Smooth muscle cell (in vitro differentiated cells): ENCODE data around the gene GUCA2B. TPM values are rescaled to one million over a fixed set of nuclear protein-coding genes. Genes with fewer than 3 reads are reported as not detected.

Experiments
- DNase-seq: peaks from one replicate; lab custom pipeline; 2025; ENCODE audit not compliant: unreplicated experiment; lab: John Stamatoyannopoulos, UW
- H2AFZ ChIP-seq: fragments of 200-600 bp; sonication (generic); 2 replicates; pipeline ENCODE4 v1.6.0; 2016; ENCODE audit warnings: antibody characterized with exemption, low read depth, mild to moderate bottlenecking
- H3F3A ChIP-seq: fragments of 200-600 bp; sonication (generic); 2 replicates; pipeline ENCODE4 v1.6.0; 2017; ENCODE audit warnings: antibody characterized with exemption, low read depth
- H3K27ac ChIP-seq: fragments of 200-600 bp; sonication (generic); 2 replicates; pipeline ENCODE4 v1.5.1; 2016; ENCODE audit warnings: low read depth, mild to moderate bottlenecking
- H3K27me3 ChIP-seq: fragments of 200-600 bp; sonication (generic); 2 replicates; pipeline ENCODE4 v1.6.1; 2016; ENCODE audit warnings: low read depth, mild to moderate bottlenecking
- H3K36me3 ChIP-seq: fragments of 200-600 bp; sonication (generic); 2 replicates; pipeline ENCODE4 v1.5.1; 2016; ENCODE audit warnings: low read depth
- H3K4me1 ChIP-seq: fragments of 200-600 bp; sonication (generic); 2 replicates; pipeline ENCODE4 v1.5.1; 2016; ENCODE audit warnings: low read depth
- H3K4me2 ChIP-seq: fragments of 200-600 bp; sonication (generic); 2 replicates; pipeline ENCODE4 v1.6.0; 2016; ENCODE audit warnings: mild to moderate bottlenecking
- H3K4me3 ChIP-seq: fragments of 200-600 bp; sonication (generic); 2 replicates; pipeline ENCODE4 v1.5.1; 2016; ENCODE audit warnings: mild to moderate bottlenecking
- H3K79me2 ChIP-seq: fragments of 200-600 bp; sonication (generic); 2 replicates; pipeline ENCODE4 v1.6.0; 2016; ENCODE audit warnings: low read depth, mild to moderate bottlenecking
- H3K9ac ChIP-seq: fragments of 200-600 bp; sonication (generic); 2 replicates; pipeline ENCODE4 v1.6.0; 2016; ENCODE audit warnings: low read depth
- H3K9me3 ChIP-seq: fragments of 200-600 bp; sonication (generic); replicated peaks from 2 replicates; pipeline ENCODE4 v1.5.1; 2016; ENCODE audit warnings: low read depth
- H4K20me1 ChIP-seq: fragments of 200-600 bp; sonication (generic); 2 replicates; pipeline ENCODE4 v1.6.0; 2016; ENCODE audit warnings: low read depth
- CTCF ChIP-seq: fragments of 200-600 bp; sonication (generic); IDR thresholded peaks from 2 replicates; pipeline ENCODE4 v1.5.1; 2017; ENCODE audit warnings: borderline replicate concordance, mild to moderate bottlenecking, antibody characterized with exemption; ENCODE audit not compliant: insufficient read depth, poor library complexity, severe bottlenecking
- WGBS: methylation state at CpG from one replicate; pipeline ENCODE4 v1.1.7; 2016; ENCODE audit warnings: low lambda C conversion rate; 5-methylcytosine and 5-hydroxymethylcytosine counted together
- polyA plus RNA-seq: library from polyadenylated mRNA; unstranded; fragments of >200 nt; fragmentation: Nextera tagmentation; extraction: Ambion mirVana; gene quantifications from 2 replicates; pipeline ENCODE4 v1.2.1, GENCODE V29; 2016
- total RNA-seq: library from RNA; depleted of rRNA; stranded (reverse); fragments of >200 nt; gene quantifications from 2 replicates; pipeline ENCODE4 v1.2.3, GENCODE V29; 2014

GUCA2B gene
- total and polyA plus RNA-seq, 2 experiments from 2014 or later = not detected

- no peak overlapping the region for H3K4me2 ChIP-seq
- no peaks in the 10 kb centered on the region for H3K9me3 ChIP-seq
- H3K36me3 ChIP-seq = no peaks in the 10 kb centered on the region
- H3F3A ChIP-seq = no peaks in the 10 kb centered on the region
- H3K4me1 ChIP-seq = no peaks in the 10 kb centered on the region
- no peak overlapping the region for H3K27ac ChIP-seq
- WGBS = 88% methylated on average over 20 of the region's 41 CpGs
- H3K27me3 ChIP-seq = peaks cover 28% of the 10 kb centered on the region
- H3K79me2 ChIP-seq = no peaks in the 10 kb centered on the region
- no peak for DNase-seq
- TF ChIP-seq CTCF = no peak
- H3K9ac ChIP-seq = no peak overlapping the region
- no peaks in the 10 kb centered on the region for H4K20me1 ChIP-seq
- H2AFZ ChIP-seq = no peak overlapping the region
- no peak overlapping the region for H3K4me3 ChIP-seq
Measured at GRCh38 chr1:42145764-42146625, 7.2 kb upstream of the GUCA2B start.

DNA sequence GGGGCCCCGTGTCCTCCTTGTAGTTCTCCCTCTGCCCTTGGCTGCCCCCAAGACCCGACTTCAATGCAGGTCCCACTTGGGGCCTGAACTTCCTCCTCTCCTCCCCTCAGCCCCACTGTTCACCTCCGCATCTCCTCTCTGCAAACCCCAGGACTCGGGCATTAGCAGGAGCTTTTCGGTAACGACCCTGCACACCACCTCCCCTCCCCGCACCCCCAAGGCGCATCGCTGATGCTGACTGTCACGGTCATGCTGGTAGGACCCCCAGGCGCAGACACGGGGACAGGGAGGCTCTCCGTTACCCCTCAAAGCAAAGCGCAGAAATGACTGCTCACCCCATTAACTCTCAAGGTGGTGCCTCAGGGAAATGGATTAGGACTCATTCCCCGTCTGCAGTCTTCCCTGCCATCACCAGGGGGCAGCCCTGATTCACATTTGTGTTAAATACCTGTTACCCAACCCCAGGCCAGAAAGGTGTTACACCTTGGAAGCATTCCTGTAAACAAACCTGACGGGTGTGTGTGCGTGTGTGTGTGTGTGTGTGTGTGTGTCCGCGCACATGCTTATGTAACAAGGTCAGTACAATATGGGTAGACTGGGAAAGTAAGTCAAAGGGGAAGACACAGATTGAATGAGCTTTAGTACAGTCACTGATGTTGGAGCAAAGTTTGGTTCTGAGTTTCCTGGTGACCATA, 6.4 kb upstream of the GUCA2B start:
- H3K9ac ChIP-seq = no peak overlapping the region
- H3K27me3 ChIP-seq = peaks cover 32% of the 10 kb centered on the region
- WGBS = 37% methylated on average over 19 of the region's 19 CpGs
- no peak overlapping the region for H2AFZ ChIP-seq
- H3F3A ChIP-seq = no peaks in the 10 kb centered on the region
- H3K36me3 ChIP-seq = no peaks in the 10 kb centered on the region
- no peak overlapping the region for H3K4me3 ChIP-seq
- H3K27ac ChIP-seq = no peak overlapping the region
- H3K4me2 ChIP-seq = no peak overlapping the region
- no peaks in the 10 kb centered on the region for H3K79me2 ChIP-seq
- H3K4me1 ChIP-seq = no peaks in the 10 kb centered on the region
- DNase-seq = no peak
- H4K20me1 ChIP-seq = no peaks in the 10 kb centered on the region
- H3K9me3 ChIP-seq = no peaks in the 10 kb centered on the region
- TF ChIP-seq CTCF = peak; percentile 81

- Histone ChIP-seq H3K4me1 (no peaks in the 10 kb centered on the region), H3K36me3 (no peaks in the 10 kb centered on the region), H3K27me3 (peaks cover 40% of the 10 kb centered on the region), H3K4me3 (no peak overlapping the region), H3K79me2 (no peaks in the 10 kb centered on the region), H3K4me2 (no peak overlapping the region), H3F3A (no peaks in the 10 kb centered on the region), H3K27ac (no peak overlapping the region), H4K20me1 (no peaks in the 10 kb centered on the region), H3K9ac (no peak overlapping the region), H2AFZ (no peak overlapping the region), H3K9me3 (no peaks in the 10 kb centered on the region)
- DNase-seq = no peak
- WGBS = 67% methylated on average over 1 of the region's 1 CpG
- no peak for TF ChIP-seq CTCF
Measured at GRCh38 chr1:42148166-42148565, 5.0 kb upstream of the GUCA2B start.
